Stimulated activated CD8-positive, alpha-beta memory T cell treated with anti-CD3 and anti-CD28 coated beads, Interleukin-12 subunit alpha, Interleukin-12 subunit beta, amount 100 ng/mL, for 24 hours (primary cell): Measurements from ENCODE around the gene IDH3B.

Experiments
- DNase-seq: peaks from one replicate; pipeline ENCODE4 v3.0.0-alpha.2; 2020; ENCODE audit errors: extremely low read depth

Gene IDH3B

GRCh38 chr20:2618815-2619214 lies 45.2 kb downstream of the IDH3B start:
- DNase-seq: no peak

- no peak for DNase-seq
These were observed 46.8 kb downstream of the IDH3B start for GRCh38 chr20:2617099-2617714.

- DNase-seq: no peak
These were observed 47.4 kb downstream of the IDH3B start for GRCh38 chr20:2616634-2617033.

- DNase-seq: no peak
These were observed 51.9 kb downstream of the IDH3B start for GRCh38 chr20:2612073-2612472.

DNA sequence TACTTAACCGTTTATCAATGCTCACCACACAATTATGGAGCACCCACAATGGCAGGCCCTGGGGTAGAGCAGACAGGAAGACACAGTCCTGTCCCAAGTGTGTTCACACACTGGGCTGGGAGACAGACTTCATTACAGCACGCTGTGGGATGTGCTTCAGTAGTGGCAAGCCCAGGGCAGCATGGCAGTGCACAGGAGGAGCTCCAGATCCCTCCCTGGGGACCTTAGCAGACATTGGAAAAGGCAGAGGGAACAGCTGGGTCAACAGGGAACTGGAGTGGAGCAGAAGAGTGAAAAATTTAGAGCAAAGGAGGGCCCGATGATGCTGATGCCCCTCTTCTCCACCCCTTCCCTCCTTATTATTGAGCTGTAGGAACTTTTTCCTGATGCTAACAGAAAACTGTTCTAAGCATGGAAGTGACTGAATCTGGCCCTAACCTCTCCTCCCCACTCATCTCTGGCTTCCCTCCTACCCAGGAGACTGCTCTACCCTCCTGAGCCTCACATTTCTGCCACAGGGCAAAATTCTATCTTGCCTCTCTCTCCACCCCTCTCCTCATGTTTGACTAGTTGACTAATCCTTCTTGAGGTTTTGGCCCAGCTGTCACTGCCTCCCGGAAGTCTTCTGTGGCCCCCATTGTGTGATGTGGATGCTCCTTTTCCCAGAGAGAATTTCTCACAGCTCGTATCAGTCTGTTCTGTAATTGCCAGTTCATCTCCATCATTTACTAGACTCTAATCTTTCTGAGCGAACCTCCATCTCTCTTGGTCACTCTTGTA lies 52.9 kb downstream of the IDH3B start:
- no peak for DNase-seq

DNA sequence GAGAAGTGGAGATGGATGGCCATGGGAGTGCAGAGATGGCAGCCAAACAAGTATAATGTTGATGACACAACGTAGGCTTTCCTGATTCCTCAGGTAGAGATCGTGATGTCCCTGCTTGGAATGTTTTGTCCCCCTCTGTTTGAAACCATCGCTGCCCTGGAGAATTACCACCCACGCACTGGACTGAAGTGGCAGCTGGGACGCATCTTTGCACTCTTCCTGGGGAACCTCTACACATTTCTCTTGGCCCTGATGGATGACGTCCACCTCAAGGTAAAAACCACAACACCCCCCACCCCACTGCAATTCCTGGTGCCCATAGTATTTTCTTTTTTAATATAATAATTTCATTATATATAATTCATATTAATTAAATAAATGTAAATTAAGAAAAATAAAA lies 53.7 kb downstream of the IDH3B start:
- DNase-seq: no peak
